SK-N-SH treated with all-trans-retinoic acid at 6 μM for 48 hours (cell line): ENCODE measurements around the gene FAM50B.

Source experiments
- GLIS3 ChIP-seq: fragments of 250-450 bp; sonication (Bioruptor Pico); IDR thresholded peaks from 2 replicates; pipeline ENCODE4 v1.5.0; 2020; ENCODE audit warnings: mild to moderate bottlenecking, moderate library complexity
- ISL1 ChIP-seq: fragments of 250-450 bp; sonication (Bioruptor Pico); IDR thresholded peaks from 2 replicates; pipeline ENCODE4 v2.1.2; 2022; ENCODE audit warnings: mild to moderate bottlenecking, moderate library complexity

- TF ChIP-seq GLIS3 (CRISPR knock-in tag) (no peak), ISL1 (CRISPR knock-in tag) (peak; percentile 75)
Observed at GRCh38 chr6:3825851-3826581, 23.2 kb upstream of the FAM50B start.
